HEK293T (cell line): ENCODE results near the gene LNPEP.

ENCODE experiments used
- CTCF ChIA-PET: fragments of 350-600 bp; formaldehyde crosslinking; extraction: SDS; loops from one replicate; lab custom pipeline; 2021; ENCODE audit warnings: antibody characterized with exemption, inconsistent platforms; lab: Yijun Ruan, JAX
- POLR2A ChIA-PET: fragments of 350-600 bp; formaldehyde crosslinking; extraction: SDS; loops from one replicate; lab custom pipeline; 2020; ENCODE audit warnings: antibody characterized with exemption, inconsistent platforms; lab: Yijun Ruan, JAX
- DNase-seq: peaks from one replicate; pipeline ENCODE4 v3.0.0; 2012; ENCODE audit warnings: mixed read lengths; ENCODE audit errors: extremely low spot score
- ARNT ChIP-seq: fragments of 450-650 bp; IDR thresholded peaks from 2 replicates; pipeline ENCODE4 v1.6.1; 2017; ENCODE audit warnings: mild to moderate bottlenecking
- BHLHE40 ChIP-seq: fragments of 450-650 bp; IDR thresholded peaks from 2 replicates; pipeline ENCODE4 v1.6.1; 2016; ENCODE audit warnings: mild to moderate bottlenecking, moderate library complexity, borderline replicate concordance
- CTBP1 ChIP-seq: fragments of 450-650 bp; IDR thresholded peaks from 2 replicates; pipeline ENCODE4 v1.6.1; 2016; ENCODE audit warnings: borderline replicate concordance
- ELF4 ChIP-seq: fragments of 450-650 bp; IDR thresholded peaks from 2 replicates; pipeline ENCODE4 v1.6.1; 2017; ENCODE audit warnings: antibody characterized with exemption
- FOXA1 ChIP-seq: fragments of 450-650 bp; IDR thresholded peaks from 2 replicates; pipeline ENCODE4 v1.6.1; 2016; ENCODE audit warnings: mild to moderate bottlenecking
- FOXK2 ChIP-seq: fragments of 450-650 bp; IDR thresholded peaks from 2 replicates; pipeline ENCODE4 v1.6.1; 2016; ENCODE audit warnings: mild to moderate bottlenecking
- FOXM1 ChIP-seq: fragments of 450-650 bp; IDR thresholded peaks from 2 replicates; pipeline ENCODE4 v1.6.1; 2017; ENCODE audit warnings: mild to moderate bottlenecking, borderline replicate concordance
- HDGF ChIP-seq: fragments of 450-650 bp; IDR thresholded peaks from 2 replicates; pipeline ENCODE4 v1.6.1; 2017; ENCODE audit warnings: antibody characterized with exemption, borderline replicate concordance
- L3MBTL2 ChIP-seq: fragments of 450-650 bp; conservative IDR thresholded peaks from 2 replicates; pipeline ENCODE4 v1.6.1; 2016; ENCODE audit warnings: mild to moderate bottlenecking
- LEF1 ChIP-seq: fragments of 450-650 bp; IDR thresholded peaks from 2 replicates; pipeline ENCODE4 v1.6.1; 2017; ENCODE audit warnings: mild to moderate bottlenecking, borderline replicate concordance
- NFRKB ChIP-seq: fragments of 450-650 bp; IDR thresholded peaks from 2 replicates; pipeline ENCODE4 v1.6.1; 2016; ENCODE audit warnings: mild to moderate bottlenecking, moderate library complexity
- SP1 ChIP-seq: fragments of 450-650 bp; IDR thresholded peaks from 2 replicates; pipeline ENCODE4 v1.6.1; 2017
- SUZ12 ChIP-seq: fragments of 450-650 bp; IDR thresholded peaks from 2 replicates; pipeline ENCODE4 v1.6.1; 2016; ENCODE audit warnings: mild to moderate bottlenecking
- TARDBP ChIP-seq: fragments of 450-650 bp; IDR thresholded peaks from 2 replicates; pipeline ENCODE4 v1.6.1; 2016
- ZNF384 ChIP-seq: fragments of 450-650 bp; IDR thresholded peaks from 2 replicates; pipeline ENCODE4 v1.6.1; 2016
- TF ChIP-seq, protein P1 (sequence below): fragments of 450-650 bp; IDR thresholded peaks from 2 replicates; pipeline ENCODE4 v1.6.1; 2016

Gene LNPEP

DNA sequence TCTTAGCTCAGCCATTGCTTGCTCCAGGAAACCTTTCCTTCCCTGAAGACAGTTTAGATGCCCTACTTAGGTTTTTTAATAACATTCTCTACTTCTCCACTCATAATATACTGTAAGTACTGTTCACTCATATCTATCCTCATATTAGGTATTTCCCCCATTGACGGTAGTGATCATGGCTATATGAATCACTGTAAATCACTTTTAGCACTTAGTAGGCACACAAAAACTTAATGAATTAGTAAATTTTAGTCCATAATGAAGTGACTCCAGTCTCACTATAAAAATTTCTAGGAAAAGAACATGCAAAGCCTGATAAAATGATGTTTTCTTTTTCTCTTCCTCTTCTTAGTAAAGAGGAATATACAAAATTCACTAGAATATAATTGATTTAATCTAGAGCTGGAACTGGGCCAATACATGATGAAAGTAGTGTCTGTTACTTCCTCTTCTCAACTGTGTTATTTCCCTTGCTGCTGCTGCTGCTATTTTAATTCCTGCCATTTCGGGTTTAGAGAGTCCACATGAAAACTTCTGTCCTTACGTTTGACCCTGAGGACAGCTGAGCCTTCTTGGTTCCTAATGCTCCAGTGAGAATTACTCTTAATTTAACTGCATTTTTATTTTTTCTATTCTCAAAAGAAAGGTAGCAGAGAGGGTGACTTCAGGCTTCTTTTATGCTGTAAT, 73.5 kb downstream of the LNPEP start:
- POLR2A ChIA-PET, result no interaction called here
- CTCF ChIA-PET, result interaction anchor here (0.7 kb wide), 1 partner anchor 23 kb away, joined by 3 read pairs; no protein-coding TSS in a partner anchor
- TF ChIP-seq FOXM1 (no peak), HDGF (no peak), BHLHE40 (no peak), NFRKB (no peak), LEF1 (no peak), L3MBTL2 (no peak), ARNT (no peak), ZNF384 (no peak), FOXK2 (no peak), CTBP1 (no peak), SUZ12 (no peak)
- TF ChIP-seq, protein P1, sequence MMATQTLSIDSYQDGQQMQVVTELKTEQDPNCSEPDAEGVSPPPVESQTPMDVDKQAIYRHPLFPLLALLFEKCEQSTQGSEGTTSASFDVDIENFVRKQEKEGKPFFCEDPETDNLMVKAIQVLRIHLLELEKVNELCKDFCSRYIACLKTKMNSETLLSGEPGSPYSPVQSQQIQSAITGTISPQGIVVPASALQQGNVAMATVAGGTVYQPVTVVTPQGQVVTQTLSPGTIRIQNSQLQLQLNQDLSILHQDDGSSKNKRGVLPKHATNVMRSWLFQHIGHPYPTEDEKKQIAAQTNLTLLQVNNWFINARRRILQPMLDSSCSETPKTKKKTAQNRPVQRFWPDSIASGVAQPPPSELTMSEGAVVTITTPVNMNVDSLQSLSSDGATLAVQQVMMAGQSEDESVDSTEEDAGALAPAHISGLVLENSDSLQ, result no peak
- no peak for DNase-seq

- CTCF ChIA-PET, result no interaction called here
- DNase-seq, result no peak
- TF ChIP-seq ARNT (no peak), NFRKB (no peak), BHLHE40 (no peak), FOXK2 (no peak), ELF4 (no peak), LEF1 (no peak), SP1 (no peak), L3MBTL2 (no peak), ZNF384 (no peak), TARDBP (no peak), HDGF (no peak), CTBP1 (no peak)
- POLR2A ChIA-PET, result no interaction called here
These were observed 74.0 kb downstream of the LNPEP start for GRCh38 chr5:97009921-97010320.

DNA sequence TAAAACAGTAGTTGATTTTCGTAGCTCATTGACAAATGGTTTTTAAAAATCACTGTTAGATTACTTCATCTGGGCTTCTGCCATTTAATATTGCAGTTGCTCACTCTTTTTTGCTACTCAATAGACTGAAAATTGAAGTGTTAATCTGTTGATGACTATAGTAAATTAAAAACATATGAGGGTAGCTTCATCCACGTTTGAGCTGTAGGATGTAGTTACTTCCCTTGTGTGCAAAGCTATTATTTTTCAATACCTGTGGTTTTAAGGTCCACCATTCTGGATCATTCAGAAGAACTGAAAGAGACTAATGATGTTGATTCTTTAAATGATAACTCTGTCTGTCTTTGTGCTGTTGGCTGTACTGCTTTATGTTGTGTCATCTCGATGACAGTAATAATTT, 74.7 kb downstream of the LNPEP start:
- POLR2A ChIA-PET, result no interaction called here
- CTCF ChIA-PET, result interaction anchor here (1.0 kb wide), 1 partner anchor 259 kb away, joined by 4 read pairs; no protein-coding TSS in a partner anchor

DNA sequence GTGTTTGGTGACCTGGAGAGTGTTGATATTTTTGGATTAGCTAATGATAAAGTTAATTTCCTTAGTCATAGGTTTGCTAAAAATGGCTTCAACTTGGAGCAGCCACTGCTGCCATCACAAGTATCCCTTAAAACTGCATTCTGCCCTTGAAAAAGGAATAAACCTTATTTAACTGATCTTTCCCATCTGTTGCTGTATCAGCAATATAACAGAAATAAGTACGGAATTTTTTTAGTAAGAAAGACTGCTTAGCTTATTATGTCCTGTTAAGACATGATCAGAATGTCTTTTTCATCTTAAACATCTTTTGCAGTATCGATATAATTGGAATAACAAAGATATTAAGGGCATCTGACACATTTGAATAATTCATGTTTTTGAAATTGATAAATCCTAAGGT, 75.7 kb downstream of the LNPEP start:
- no peak for DNase-seq
- ChIA-PET POLR2A (no interaction called here), CTCF (interaction anchor here (1.0 kb wide), 1 partner anchor 260 kb away, joined by 4 read pairs; no protein-coding TSS in a partner anchor)
- TF ChIP-seq FOXK2 (no peak), ZNF384 (no peak), SP1 (no peak), BHLHE40 (no peak), ELF4 (no peak), NFRKB (no peak), TARDBP (no peak), LEF1 (no peak), ARNT (no peak), SUZ12 (no peak), FOXM1 (no peak), CTBP1 (no peak), HDGF (no peak), L3MBTL2 (no peak), FOXA1 (no peak)
- TF ChIP-seq, protein P1, result no peak

More for the DNA sequence above, 74.7 kb downstream of the LNPEP start:
- DNase-seq, result no peak
- TF ChIP-seq ZNF384 (no peak), NFRKB (no peak), BHLHE40 (no peak), L3MBTL2 (no peak), ELF4 (no peak), ARNT (no peak), FOXA1 (no peak), CTBP1 (no peak)
- TF ChIP-seq, protein P1, result no peak

- DNase-seq, result no peak
- POLR2A ChIA-PET, result no interaction called here
- CTCF ChIA-PET, result no interaction called here
- TF ChIP-seq, protein P1, result no peak
- TF ChIP-seq SUZ12, result no peak
- TF ChIP-seq NFRKB, result no peak
- TF ChIP-seq LEF1, result no peak
- TF ChIP-seq FOXA1, result no peak
- no peak for TF ChIP-seq BHLHE40
- no peak for TF ChIP-seq CTBP1
- TF ChIP-seq ARNT, result no peak
- no peak for TF ChIP-seq ELF4
- TF ChIP-seq TARDBP, result no peak
- TF ChIP-seq FOXK2, result no peak
- TF ChIP-seq L3MBTL2, result no peak
- no peak for TF ChIP-seq FOXM1
- TF ChIP-seq HDGF, result no peak
- no peak for TF ChIP-seq SP1
- no peak for TF ChIP-seq ZNF384
These were observed 83.7 kb downstream of the LNPEP start for GRCh38 chr5:97019435-97020117.
